ENCODE data around the gene SSR2. TPM values are rescaled to one million over a fixed set of nuclear protein-coding genes. Genes with fewer than 3 reads are reported as not detected.
A peak's percentile ranks its signal among the peaks of the same experiment; 100 is the strongest.

Gene SSR2
- total RNA-seq, 6 experiments from 2014 or later: 59.5 to 227 (median 103) TPM

DNA sequence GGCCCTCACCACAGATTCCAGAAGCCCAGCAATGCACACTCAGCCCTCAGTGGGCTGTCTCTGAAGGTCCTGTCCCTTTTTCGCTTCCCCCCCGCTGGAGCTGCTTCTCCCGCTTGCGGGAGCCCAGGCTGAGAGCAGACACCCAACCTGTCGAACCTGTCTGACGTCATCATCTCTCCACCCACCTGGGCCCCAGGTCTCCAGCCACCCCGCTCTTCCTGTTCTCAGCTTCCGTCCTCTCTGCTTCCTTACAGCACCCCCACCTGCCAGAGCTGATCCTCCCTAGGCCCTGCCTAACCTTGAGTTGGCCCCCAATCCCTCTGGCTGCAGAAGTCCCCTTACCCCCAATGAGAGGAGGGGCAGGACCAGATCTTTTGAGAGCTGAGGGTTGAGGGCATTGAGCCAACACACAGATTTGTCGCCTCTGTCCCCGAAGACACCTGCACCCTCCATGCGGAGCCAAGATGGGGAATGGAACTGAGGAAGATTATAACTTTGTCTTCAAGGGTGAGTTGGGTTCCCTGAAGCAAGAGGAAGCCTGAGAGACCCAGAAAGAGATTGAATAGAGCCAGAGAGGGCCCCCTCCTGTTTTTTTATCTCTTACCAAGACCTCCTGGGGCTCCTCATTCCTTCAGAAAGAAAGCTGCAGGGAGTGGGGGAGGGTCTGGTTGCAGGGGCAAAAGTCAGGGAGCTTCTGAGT is 40.3 kb upstream of the SSR2 start, which contains the start of gene RAB25:
TSS of gene RAB25 (plus strand) at position 224 of the 700 bp plus-strand sequence. CDS start at position 465, 241 bp downstream.
- Histone ChIP-seq H3K4me3 (no peak within 1 kb of the TSS), H3K4me1 (no peaks in the 10 kb centered on the region), H3K27ac (no peak within 1 kb of the TSS), H3K36me3 (no peaks in the 10 kb centered on the region), H3K27me3 (no peaks in the 10 kb centered on the region), H3K9me3 (no peaks in the 10 kb centered on the region)
- ATAC-seq (peak in 1 of 4 donors; percentile 20), DNase-seq (no peak)
- 74% methylated on average over 4 of the region's 11 CpGs for WGBS (ENCODE audit: insufficient coverage, low coverage, low lambda C conversion rate, missing lambda C conversion rate)
- intact Hi-C loops (cut with DNase I): loop anchor here in 1 of 2 donors (10.0 kb wide), 1 partner anchor 56 kb away; no protein-coding TSS in a partner anchor
- TF ChIP-seq CTCF (IDR thresholded peaks at IDR 0.05) (no peak), POLR2A (IDR thresholded peaks at IDR 0.05) (no peak)

GRCh38 chr1:156056326-156056849 is 35.6 kb upstream of the SSR2 start:
- no peaks in the 10 kb centered on the region for H3K9me3 ChIP-seq
- no peak overlapping the region for H3K27ac ChIP-seq
- ATAC-seq: no peak
- H3K4me1 ChIP-seq: peaks cover 0 to 7% (median 2%) of the 10 kb centered on the region in 4 donors
- WGBS (ENCODE audit: insufficient coverage, low coverage, low lambda C conversion rate, missing lambda C conversion rate): 75% methylated on average over 1 of the region's 1 CpG
- H3K27me3 ChIP-seq: no peaks in the 10 kb centered on the region
- TF ChIP-seq CTCF (IDR thresholded peaks at IDR 0.05) (no peak), POLR2A (IDR thresholded peaks at IDR 0.05) (no peak)
- H3K4me3 ChIP-seq: no peak overlapping the region
- intact Hi-C loops (cut with DNase I): loop anchor here in 1 of 2 donors (10.0 kb wide), 1 partner anchor 52 kb away; no protein-coding TSS in a partner anchor
- H3K36me3 ChIP-seq: no peaks in the 10 kb centered on the region
- DNase-seq: no peak

GRCh38 chr1:156055281-156056048 is 34.7 kb upstream of the SSR2 start:
- DNase-seq (no peak), ATAC-seq (no peak)
- Histone ChIP-seq H3K36me3 (no peaks in the 10 kb centered on the region), H3K4me1 (peaks cover 0 to 7% (median 2%) of the 10 kb centered on the region in 4 donors), H3K27me3 (no peaks in the 10 kb centered on the region), H3K27ac (peak overlapping the region; percentile 79 to 88 (median 82)), H3K4me3 (peak overlapping the region; percentile 75 to 100 (median 89)), H3K9me3 (no peaks in the 10 kb centered on the region)
- WGBS (ENCODE audit: insufficient coverage, low coverage, low lambda C conversion rate, missing lambda C conversion rate): 14% methylated on average over 16 of the region's 17 CpGs
- intact Hi-C loops (cut with DNase I): loop anchor here in 1 of 2 donors (10.0 kb wide), 1 partner anchor 51 kb away; no protein-coding TSS in a partner anchor
- TF ChIP-seq CTCF (IDR thresholded peaks at IDR 0.05) (no peak), POLR2A (IDR thresholded peaks at IDR 0.05) (no peak)

GRCh38 chr1:156054500-156055280 is 33.9 kb upstream of the SSR2 start, which contains the start of gene LAMTOR2:
Gene LAMTOR2 (plus strand): TSS chr1:156054782. CDS start chr1:156054890, 108 bp downstream.
- TF ChIP-seq CTCF (IDR thresholded peaks at IDR 0.05): no peak
- peak; percentile 61 for TF ChIP-seq POLR2A (IDR thresholded peaks at IDR 0.05)
- 0% methylated on average over 24 of the region's 53 CpGs for WGBS (ENCODE audit: insufficient coverage, low coverage, low lambda C conversion rate, missing lambda C conversion rate)
- intact Hi-C loops (cut with DNase I): loop anchor here in 1 of 2 donors (10.0 kb wide), 1 partner anchor 50 kb away; no protein-coding TSS in a partner anchor

More at GRCh38 chr1:156054500-156055280, 33.9 kb upstream of the SSR2 start, which contains the start of gene LAMTOR2:
- no peaks in the 10 kb centered on the region for H3K36me3 ChIP-seq
- H3K4me1 ChIP-seq: peaks cover 0 to 7% (median 2%) of the 10 kb centered on the region in 4 donors
- H3K27ac ChIP-seq: peak within 1 kb of the TSS; percentile 79 to 88 (median 82)
- peak within 1 kb of the TSS; percentile 75 to 100 (median 89) for H3K4me3 ChIP-seq
- DNase-seq (peak; percentile 97 to 99 (median 98)), ATAC-seq (peak; percentile 89 to 91 (median 90))
- no peaks in the 10 kb centered on the region for H3K9me3 ChIP-seq
- H3K27me3 ChIP-seq: no peaks in the 10 kb centered on the region
